GM21423 (cell line): ENCODE data around the gene MIF4GD.
"Not testable (repeated sequence)": the region's sequence is repeated elsewhere in the genome, so short reads cannot be mapped to it uniquely, and the experiment has no call there.

Experiments used
- ATAC-seq: cut with Tn5 transposase; IDR thresholded peaks from one replicate; pipeline ENCODE4 v1.9.1; 2021; ENCODE audit warnings: mild to moderate bottlenecking, moderate library complexity; ENCODE audit not compliant: unreplicated experiment

Gene MIF4GD, protein sequence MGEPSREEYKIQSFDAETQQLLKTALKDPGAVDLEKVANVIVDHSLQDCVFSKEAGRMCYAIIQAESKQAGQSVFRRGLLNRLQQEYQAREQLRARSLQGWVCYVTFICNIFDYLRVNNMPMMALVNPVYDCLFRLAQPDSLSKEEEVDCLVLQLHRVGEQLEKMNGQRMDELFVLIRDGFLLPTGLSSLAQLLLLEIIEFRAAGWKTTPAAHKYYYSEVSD

DNA sequence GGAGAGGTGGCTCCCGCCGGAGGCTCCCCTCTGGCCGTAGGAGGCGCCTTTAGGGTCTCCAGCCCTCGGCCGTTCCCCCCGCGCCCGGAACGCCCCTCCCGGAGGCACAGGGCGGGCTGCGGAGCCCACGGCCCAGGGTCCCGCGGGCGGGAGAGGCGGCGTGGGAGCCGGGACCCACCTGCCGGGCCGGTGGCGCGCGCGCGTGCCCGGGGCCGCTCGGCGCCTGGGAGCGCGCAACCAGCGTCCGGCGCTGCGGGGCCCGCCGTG is at the start of gene MIF4GD:
MIF4GD (minus strand) TSS at position 266 of the 267 bp plus-strand sequence. CDS start 1,036 bp downstream, outside the sequence.
- peak; percentile 15 for ATAC-seq

DNA sequence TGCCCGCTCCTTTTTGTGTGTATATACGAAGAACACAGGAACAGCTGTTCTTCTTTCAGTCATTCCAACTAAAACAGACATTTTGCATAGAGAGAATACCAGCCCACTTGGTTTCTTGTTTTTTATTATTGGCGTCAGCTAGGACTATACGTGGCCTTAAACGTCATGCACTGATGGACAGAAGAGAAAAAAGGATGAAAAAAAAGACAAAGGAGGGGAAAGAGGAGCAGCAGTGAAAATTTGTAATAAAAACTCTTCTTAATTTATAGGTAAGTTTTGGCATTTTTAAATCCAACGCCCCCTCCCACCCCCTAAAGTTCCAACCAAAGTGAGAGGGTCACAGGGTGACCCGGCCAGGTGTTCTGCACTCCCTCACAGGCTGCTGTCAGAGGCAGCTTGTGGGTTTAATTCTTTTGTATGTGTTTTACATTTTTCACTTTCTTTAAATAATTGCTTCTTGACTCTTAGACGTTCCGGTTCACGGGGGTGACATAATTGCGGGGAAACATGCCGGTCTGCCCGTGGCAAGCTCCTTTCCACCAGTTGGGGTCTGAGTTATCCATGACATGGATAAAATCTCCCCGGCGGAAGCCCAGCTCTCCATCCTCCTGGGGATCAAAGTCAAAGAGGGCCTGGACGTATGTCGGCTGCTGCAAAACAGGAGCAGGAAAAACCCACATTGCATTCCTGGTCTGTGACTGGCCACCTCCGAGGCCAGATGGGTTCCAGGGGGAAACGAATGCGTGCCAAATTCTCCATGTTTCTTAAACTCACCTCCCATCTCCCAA is 49.1 kb upstream of the MIF4GD start:
- peak; percentile 42 for ATAC-seq

DNA sequence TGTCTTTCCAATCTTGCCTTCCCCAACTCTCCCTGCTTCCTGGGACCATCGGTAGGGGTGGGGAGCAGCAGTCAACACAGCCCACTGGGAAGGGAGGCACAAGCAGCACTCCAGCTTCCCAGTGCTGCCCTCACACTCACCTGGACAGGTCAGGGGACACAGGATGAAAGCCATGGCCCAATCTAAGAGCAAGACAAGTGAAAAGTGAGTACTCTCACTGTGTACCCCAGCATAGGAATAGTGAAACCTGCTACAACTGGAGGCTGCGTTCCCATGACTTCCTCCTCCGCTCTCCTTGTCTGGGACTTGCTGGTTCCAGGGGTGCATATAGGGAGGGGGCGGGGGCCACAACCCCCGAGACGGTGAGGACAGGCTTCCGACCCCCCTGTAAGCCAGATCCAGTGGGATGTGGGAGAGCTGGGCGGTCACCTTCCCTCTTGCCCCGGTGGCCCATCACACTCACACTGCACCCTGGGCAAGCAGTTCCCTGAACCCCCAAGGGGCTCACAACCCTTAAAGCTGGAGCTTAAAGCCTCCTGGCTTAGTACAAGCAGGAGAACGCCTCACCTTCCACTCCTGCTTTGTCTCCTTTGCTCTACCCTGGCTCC is 47.7 kb upstream of the MIF4GD start:
- ATAC-seq, result no peak

DNA sequence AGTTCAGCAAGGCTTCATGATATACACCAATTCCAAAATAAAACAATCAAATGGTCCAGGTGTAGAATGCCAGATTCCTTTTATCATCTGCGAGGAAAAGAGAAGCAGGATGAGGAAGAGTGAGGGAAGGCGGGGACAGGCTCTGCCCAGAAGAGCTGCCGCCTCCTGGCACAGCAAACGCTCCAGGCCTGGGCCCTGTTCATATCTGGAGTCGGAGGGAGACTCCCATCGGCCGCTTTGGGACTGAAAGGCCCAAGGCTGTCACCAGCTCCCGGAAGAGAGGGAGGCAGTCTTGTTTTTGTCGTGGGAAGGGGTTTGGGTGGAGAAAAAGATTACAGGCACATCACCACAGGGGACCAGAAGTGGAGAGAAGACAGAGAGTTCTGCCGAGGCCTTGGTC is 47.2 kb upstream of the MIF4GD start:
- ATAC-seq, result no peak

GRCh38 chr17:75317671-75318070 is 46.6 kb upstream of the MIF4GD start:
- no peak for ATAC-seq

DNA sequence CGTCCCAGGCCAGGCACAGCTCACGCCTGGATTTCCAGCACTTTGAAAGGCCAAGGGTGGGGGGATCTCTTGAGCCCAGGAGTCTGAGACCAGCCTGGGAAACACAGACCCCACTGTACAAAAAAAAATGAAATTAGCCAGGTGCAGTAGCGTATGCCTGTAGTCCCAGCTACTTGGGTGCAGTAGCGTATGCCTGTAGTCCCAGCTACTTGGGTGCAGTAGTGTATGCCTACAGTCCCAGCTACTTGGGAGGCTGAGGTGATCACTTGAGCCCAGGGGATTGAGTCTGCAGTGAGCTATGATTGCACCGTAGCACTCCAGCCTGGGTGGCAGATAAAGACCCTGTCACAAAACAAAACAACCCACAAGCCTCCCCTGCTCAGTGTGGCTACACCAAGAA is 45.2 kb upstream of the MIF4GD start:
- no peak for ATAC-seq

DNA sequence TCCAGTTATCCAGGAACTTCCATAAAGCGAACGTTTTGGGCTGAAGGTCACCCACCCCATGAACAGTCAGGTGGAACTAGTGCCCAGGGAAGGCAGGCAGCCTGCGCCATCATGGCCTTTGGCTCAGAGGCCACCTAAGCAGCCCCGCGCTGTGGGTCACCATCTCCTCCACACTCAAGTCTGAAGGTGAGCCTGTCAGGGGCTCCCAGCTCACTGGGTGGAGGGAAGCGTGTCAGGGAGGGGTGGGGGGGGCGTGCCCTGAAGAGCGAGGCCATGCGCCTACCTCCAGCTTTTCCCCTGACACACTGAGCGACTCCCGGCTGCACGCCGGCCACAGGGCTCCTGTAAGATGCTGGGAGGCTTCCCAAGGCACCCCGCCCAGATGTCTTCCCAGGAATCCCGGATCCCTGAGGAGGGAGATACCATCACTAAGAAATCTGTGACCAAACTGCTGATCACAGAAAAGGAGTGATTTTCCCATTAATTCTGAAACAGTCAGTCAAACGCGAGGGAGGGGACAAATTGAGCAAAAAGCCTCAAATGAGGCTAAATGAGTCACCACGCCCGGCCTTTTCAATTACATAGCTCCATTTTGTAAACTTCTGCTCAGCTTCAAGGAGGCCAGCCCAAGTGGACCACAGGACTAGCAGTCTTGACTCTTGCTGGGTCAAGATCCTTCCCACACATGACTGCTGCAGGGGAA is 44.7 kb upstream of the MIF4GD start:
- ATAC-seq, result no peak

DNA sequence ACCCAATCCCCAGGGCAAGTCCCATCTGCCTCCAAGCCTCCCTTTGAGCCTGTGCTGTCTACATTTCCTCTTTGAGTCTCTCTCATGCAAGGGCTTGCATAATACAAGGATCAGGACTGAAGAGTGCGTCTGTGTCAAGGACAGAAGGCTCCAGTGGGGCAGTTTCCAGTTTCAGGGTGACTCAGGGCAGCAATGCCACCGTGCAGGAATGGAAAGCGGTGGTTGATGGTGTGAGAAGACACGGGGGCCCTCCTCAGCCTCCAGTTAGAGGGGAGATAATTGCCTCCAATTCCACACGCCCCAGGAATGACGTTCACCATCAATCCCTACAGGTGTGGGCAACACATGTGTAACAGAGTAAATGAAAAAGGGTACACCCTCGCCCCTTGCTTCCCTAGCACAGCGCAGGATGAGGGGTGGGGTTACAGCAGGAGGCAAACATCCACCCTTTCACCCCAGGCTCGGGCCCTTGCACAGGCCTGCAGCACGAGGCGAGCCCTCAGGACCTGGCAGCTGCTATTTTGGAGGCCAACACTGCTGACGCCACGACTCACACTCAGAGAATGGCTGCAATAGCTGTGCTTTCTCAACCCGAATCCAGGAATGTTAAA is 43.0 kb upstream of the MIF4GD start:
- peak; percentile 45 for ATAC-seq

GRCh38 chr17:75308732-75309629 is 38.0 kb upstream of the MIF4GD start:
- no peak for ATAC-seq

DNA sequence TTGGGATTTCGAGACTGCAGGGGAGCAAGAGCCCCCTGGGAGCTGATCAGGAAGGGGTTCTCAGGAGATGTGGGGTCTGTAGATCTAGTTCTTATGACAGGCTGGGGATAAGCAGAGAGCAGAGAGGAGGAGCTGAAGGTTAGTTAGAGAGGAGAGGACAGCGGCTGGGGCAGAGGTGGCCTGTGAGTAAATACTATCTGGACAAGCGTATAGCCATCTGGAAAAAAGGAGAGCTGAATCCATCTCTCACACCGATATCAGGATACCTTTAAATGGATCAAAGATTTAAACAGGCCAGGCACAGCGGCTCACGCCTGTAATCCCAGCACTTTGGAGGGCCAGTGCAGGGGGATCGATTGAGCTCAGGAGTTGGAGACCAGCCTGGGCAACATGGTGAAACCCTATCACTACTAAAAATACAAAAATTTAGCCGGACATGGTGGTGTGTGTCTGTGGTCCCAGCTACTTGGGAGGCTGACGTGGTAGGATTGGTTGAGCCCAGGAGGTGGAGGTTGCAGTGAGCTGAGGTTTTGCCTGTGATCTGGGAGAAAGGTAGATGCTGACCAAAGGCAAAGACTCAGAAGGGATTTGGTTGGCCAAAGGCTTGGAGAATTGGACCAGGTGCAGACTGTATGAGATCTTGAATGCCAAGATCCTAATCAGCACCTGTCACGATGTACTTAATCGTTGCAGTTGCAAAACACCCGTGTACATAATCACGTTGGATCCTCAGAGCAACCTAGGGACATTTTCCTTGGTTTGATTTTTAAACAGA is 37.1 kb upstream of the MIF4GD start:
- ATAC-seq, result no peak

DNA sequence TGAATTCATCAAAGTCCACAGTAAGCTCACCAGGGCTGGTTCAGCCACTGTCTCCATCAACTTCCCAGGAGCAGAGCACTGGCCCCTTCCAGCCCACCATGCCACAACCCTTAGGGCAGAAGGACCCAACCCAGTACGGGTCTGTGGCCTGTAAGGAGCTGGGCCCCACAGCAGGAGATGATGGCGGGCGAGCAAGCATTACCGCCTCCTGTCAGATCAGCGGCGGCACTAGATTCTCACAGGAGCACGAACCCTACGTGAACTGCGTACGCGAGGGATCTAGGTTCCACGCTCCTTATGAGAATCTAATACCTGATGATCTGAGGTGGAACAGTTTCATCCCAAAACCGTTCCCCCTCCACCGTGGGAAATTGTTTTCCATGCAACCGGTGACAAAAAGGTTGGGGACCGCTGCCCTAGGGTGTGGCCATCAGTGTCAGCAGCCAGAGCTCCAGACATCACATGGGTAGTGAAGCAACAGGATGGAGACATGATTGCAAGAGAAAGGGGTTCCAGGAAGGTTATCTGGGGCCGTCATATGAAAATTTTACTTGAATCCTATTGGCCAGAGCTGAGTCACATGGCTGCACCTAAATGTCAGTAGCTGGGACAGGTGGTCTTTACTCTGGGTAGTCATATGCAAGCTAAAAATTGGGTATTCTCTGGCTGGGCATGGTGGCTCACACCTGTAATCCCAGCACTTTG is 30.6 kb upstream of the MIF4GD start:
- ATAC-seq, result no peak

DNA sequence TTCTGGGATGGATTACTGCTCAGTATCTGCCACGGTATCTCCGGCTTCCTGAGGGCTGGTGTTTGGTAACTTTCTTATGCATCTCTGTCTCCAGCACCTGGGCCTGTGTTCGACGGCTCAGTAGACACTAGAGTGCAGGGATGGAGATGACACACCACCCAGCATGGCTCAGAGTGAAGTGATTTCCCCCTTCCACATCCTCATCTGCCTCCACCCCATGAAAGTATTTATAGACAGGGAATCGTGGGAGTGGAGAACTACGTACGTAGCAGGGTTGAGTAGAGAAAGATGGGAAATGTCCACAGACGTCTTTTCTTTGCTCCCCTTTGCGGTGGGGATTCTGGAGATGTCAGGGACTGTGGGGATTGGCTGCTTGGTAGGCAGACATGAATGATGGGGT is 30.0 kb upstream of the MIF4GD start:
- no peak for ATAC-seq

- ATAC-seq, result no peak
These were observed 29.2 kb upstream of the MIF4GD start for GRCh38 chr17:75300280-75300679.

DNA sequence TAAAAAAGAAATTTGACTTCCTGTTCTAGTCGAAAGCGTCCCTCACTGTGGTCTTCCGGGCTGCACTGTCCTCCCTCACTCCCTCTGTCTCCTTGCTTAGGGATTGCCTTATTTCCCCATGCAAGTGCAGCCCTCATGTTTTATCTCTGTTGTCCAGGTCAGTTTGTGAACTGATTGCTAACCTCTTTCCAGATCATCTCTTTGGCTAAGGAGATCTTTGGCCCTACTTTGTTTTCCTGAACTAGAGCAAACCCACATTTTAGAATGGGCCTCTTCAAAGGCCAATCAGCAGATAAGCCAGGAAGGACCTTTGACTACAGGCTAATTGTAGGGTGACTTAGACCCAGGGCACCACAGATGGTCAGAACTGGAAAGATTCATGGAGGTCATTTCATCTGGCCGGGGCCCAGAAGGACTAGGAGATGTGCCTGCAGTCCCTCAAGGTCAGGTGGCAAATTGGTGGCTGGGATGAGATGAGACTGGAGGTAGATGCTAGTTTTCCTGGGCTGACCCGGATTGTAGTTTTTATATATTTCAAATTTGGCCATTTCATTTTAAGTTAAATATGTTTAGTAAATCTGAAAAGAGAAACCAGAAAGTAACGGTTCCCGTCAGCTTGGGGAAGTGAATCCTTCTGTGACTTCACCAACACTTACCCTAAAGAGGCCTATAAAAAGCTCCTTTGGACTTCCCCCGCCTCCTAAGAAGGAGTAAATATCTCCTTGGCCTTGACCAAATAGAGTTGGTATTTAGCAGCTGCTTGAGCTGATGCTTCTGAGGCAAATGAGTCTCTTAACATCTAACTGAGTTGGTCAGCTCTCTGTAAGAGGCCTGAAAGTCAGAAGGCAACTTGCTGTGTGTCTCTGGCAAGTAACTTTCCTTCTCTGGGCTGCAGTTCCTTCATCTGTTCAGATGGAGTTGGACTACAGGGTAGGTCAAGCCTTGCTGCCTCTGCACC is 24.4 kb upstream of the MIF4GD start:
- ATAC-seq, result peak; percentile 71

DNA sequence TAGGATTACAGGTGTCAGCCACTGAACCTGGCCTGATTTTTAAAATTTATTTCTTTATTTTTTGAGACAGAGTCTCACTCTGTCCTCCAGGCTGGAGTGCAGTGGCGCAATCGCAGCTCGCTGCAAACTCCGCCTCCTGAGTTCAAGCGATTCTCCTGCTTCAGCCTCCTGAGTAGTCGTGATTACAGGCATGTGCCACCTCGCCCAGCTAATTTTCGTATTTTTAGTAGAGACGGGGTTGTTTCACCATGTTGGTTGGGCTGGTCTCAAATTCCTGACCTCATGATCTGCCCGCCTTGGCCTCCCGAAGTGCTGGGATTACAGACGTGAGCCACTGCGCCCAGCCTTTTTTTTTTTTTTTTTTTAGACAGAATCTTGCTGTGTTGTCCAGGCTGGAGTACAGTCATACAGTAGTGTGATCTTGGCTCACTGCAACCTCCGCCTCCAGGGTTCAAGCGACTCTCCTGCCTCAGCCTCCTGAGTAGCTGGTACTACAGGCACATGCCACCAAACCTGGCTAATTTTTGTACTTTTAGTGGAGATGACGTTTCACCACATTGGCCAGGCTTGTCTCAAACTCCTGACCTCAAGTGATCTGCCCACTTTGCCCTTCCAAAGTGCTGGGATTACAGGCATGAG is 21.9 kb upstream of the MIF4GD start:
- ATAC-seq, result not testable (repeated sequence)

DNA sequence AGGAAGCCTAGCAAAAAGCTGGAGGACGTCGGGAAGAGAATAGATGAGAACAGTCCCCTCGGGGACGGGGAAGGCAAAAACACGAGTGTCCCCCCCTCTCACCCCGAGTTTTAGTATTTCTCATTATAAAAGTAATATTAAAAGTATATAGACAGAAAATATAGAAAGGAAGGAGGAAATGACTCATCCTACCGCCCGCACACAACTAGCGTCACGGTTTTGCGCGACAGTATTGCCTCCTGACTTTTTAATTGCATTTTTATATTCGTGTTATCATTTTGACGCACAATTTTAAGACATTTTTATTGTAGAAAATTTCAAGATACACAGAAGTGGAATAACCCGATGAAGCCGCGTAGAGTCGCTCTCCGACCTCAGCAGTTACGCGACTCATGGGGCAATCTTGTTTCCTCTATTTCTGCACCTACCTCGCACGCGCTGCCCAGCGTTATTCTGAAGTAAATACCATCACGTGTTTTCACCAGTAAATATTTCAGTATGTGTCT is 18.9 kb upstream of the MIF4GD start:
- peak; percentile 30 for ATAC-seq
